HFFc6 (cell line): ENCODE measurements around the gene TIMM10. TPM values are rescaled to one million over a fixed set of nuclear protein-coding genes. Genes with fewer than 3 reads are reported as not detected.
A peak's percentile ranks its signal among the peaks of the same experiment; 100 is the strongest.

Experiments used
- DNase-seq: peaks from one replicate; pipeline ENCODE4 v3.0.0-alpha.2; 2018
- H3K27ac Mint-ChIP-seq: 2 replicates; pipeline ENCODE4 v1.8.0; 2020; ENCODE audit warnings: mild to moderate bottlenecking, mixed read lengths
- H3K27me3 Mint-ChIP-seq: 2 replicates; pipeline ENCODE4 v1.8.0; 2021; ENCODE audit warnings: mild to moderate bottlenecking, moderate library complexity, mixed read lengths; ENCODE audit not compliant: insufficient read depth
- H3K36me3 Mint-ChIP-seq: 2 replicates; pipeline ENCODE4 v1.8.0; 2021; ENCODE audit warnings: low read depth, mixed read lengths
- H3K4me1 Mint-ChIP-seq: 2 replicates; pipeline ENCODE4 v1.8.0; 2020; ENCODE audit warnings: low read depth, mixed read lengths
- H3K4me3 Mint-ChIP-seq: 2 replicates; pipeline ENCODE4 v1.8.0; 2020; ENCODE audit warnings: mild to moderate bottlenecking, moderate library complexity, mixed read lengths
- H3K9me3 Mint-ChIP-seq: 2 replicates; pipeline ENCODE4 v1.8.0; 2020; ENCODE audit warnings: mild to moderate bottlenecking, mixed read lengths
- CTCF ChIP-seq: fragments of 200-600 bp; sonication (generic); IDR thresholded peaks from 2 replicates; pipeline ENCODE4 v1.5.0; 2021; ENCODE audit warnings: antibody characterized with exemption, mild to moderate bottlenecking
- long read RNA-seq: library from polyadenylated mRNA; unstranded; transcript quantifications from one replicate; pipeline ENCODE4 v2.0.0, GENCODE V29; 2019
- total RNA-seq, 6 experiments: library from RNA; stranded (reverse); fragmentation: NEBNext Ultra II Directional; extraction: Animal tissue kit (Norgen Biotek cat#: 25700); gene quantifications; 2 replicates in 1 of 6; 3 replicates in 5 of 6; pipeline ENCODE4 v1.2.3, GENCODE V29; 2021

TIMM10 gene
- 10 to 100 TPM; 43.6 to 72.9 (median 58.4) TPM for total RNA-seq
- long read RNA-seq, transcript TIMM10-201 (3 exons, 680 nt), result major isoform, 33 of 34 reads
- long read RNA-seq, partial matches to known transcripts, result 1 of 34 reads
- long read RNA-seq, other reads (novel, unspliced or antisense), result 0 of 34 reads

- Mint-ChIP-seq H3K9me3 (no peaks in the 10 kb centered on the region), H3K4me3 (peak within 1 kb of the TSS; percentile 94), H3K4me1 (peaks cover 22% of the 10 kb centered on the region), H3K36me3 (peaks cover 4% of the 10 kb centered on the region; the same call in 1 of the 2 replicates), H3K27ac (peak within 1 kb of the TSS; percentile 79), H3K27me3 (no peaks in the 10 kb centered on the region; the same call in none of the 2 replicates)
- DNase-seq, result peak; percentile 96
- TF ChIP-seq CTCF, result no peak
Measured at GRCh38 chr11:57530596-57531507, at the start of gene TIMM10. Gene TIMM10, minus strand, starts transcription at chr11:57530754. Its CDS starts 565 bp downstream, at chr11:57530189.

- Mint-ChIP-seq H3K27me3 (peaks cover 11% of the 10 kb centered on the region), H3K4me3 (no peak overlapping the region), H3K4me1 (peaks cover 7% of the 10 kb centered on the region), H3K27ac (no peak overlapping the region), H3K36me3 (no peaks in the 10 kb centered on the region), H3K9me3 (no peaks in the 10 kb centered on the region)
- no peak for DNase-seq
- TF ChIP-seq CTCF, result no peak
Measured at GRCh38 chr11:57574061-57574460, 43.5 kb upstream of the TIMM10 start.

- no peaks in the 10 kb centered on the region for H3K36me3 Mint-ChIP-seq
- DNase-seq, result no peak
- H3K4me1 Mint-ChIP-seq, result peaks cover 21% of the 10 kb centered on the region
- no peak for TF ChIP-seq CTCF
- no peak overlapping the region for H3K4me3 Mint-ChIP-seq
- H3K9me3 Mint-ChIP-seq, result no peaks in the 10 kb centered on the region
- H3K27ac Mint-ChIP-seq, result no peak overlapping the region
- peaks cover 11% of the 10 kb centered on the region for H3K27me3 Mint-ChIP-seq
Measured at GRCh38 chr11:57571606-57572005, 41.1 kb upstream of the TIMM10 start.

GRCh38 chr11:57568330-57568766, 37.8 kb upstream of the TIMM10 start:
- Mint-ChIP-seq H3K27ac (peak overlapping the region; percentile 87), H3K27me3 (peaks cover 1% of the 10 kb centered on the region; the same call in 1 of the 2 replicates)

More at GRCh38 chr11:57568330-57568766, 37.8 kb upstream of the TIMM10 start:
- Mint-ChIP-seq H3K36me3 (no peaks in the 10 kb centered on the region), H3K9me3 (no peaks in the 10 kb centered on the region), H3K4me3 (peak overlapping the region; percentile 98), H3K4me1 (peaks cover 32% of the 10 kb centered on the region)
- TF ChIP-seq CTCF, result peak; percentile 96; the same call in 1 of the 2 replicates
- DNase-seq, result peak; percentile 69
